ENCODE data around the gene ATG5.

Gene ATG5

GRCh38 chr6:106180208-106180607 is 145.4 kb downstream of the ATG5 start:
- no peak for DNase-seq (ENCODE audit: low read depth)

- no peak for DNase-seq (ENCODE audit: low read depth)
Observed at GRCh38 chr6:106178900-106179299, 146.7 kb downstream of the ATG5 start.

GRCh38 chr6:106177786-106178185 is 147.8 kb downstream of the ATG5 start:
- DNase-seq (ENCODE audit: low read depth) = peak; percentile 69

GRCh38 chr6:106173124-106173879 is 152.3 kb downstream of the ATG5 start:
- no peak for DNase-seq (ENCODE audit: low read depth)

- DNase-seq (ENCODE audit: low read depth) = no peak
Observed at GRCh38 chr6:106170030-106170791, 155.3 kb downstream of the ATG5 start.

GRCh38 chr6:106169517-106169916 is 156.0 kb downstream of the ATG5 start:
- DNase-seq (ENCODE audit: low read depth) = no peak

- DNase-seq (ENCODE audit: low read depth) = no peak
Observed at GRCh38 chr6:106168097-106168888, 157.3 kb downstream of the ATG5 start.

- no peak for DNase-seq (ENCODE audit: low read depth)
Observed at GRCh38 chr6:106167096-106167814, 158.3 kb downstream of the ATG5 start.

GRCh38 chr6:106165885-106166485 is 159.6 kb downstream of the ATG5 start:
- peak; percentile 32 for DNase-seq (ENCODE audit: low read depth)

GRCh38 chr6:106163966-106164877 is 161.3 kb downstream of the ATG5 start:
- peak; percentile 98 for DNase-seq (ENCODE audit: low read depth)

GRCh38 chr6:106163446-106163965 is 162.1 kb downstream of the ATG5 start:
- DNase-seq (ENCODE audit: low read depth) = peak; percentile 71

GRCh38 chr6:106162921-106163320 is 162.6 kb downstream of the ATG5 start:
- peak; percentile 72 for DNase-seq (ENCODE audit: low read depth)

GRCh38 chr6:106161893-106162292 is 163.7 kb downstream of the ATG5 start:
- DNase-seq (ENCODE audit: low read depth) = no peak

GRCh38 chr6:106161311-106161874 is 164.2 kb downstream of the ATG5 start:
- DNase-seq (ENCODE audit: low read depth) = no peak

GRCh38 chr6:106160189-106160588 is 165.4 kb downstream of the ATG5 start:
- no peak for DNase-seq (ENCODE audit: low read depth)

GRCh38 chr6:106159531-106159940 is 166.0 kb downstream of the ATG5 start:
- DNase-seq (ENCODE audit: low read depth) = peak; percentile 85

GRCh38 chr6:106158816-106159215 is 166.7 kb downstream of the ATG5 start:
- DNase-seq (ENCODE audit: low read depth) = no peak

GRCh38 chr6:106156863-106157262 is 168.7 kb downstream of the ATG5 start:
- no peak for DNase-seq (ENCODE audit: low read depth)

GRCh38 chr6:106156413-106156812 is 169.1 kb downstream of the ATG5 start:
- no peak for DNase-seq (ENCODE audit: low read depth)

Measured in amniotic epithelial cell (primary cell).